HG02885 (cell line): ENCODE results near the gene GSTM2.
"Not testable (repeated sequence)": the region's sequence is repeated elsewhere in the genome, so short reads cannot be mapped to it uniquely, and the experiment has no call there.

Source experiments
- ATAC-seq: cut with Tn5 transposase; IDR thresholded peaks from one replicate; pipeline ENCODE4 v1.9.1; 2021; ENCODE audit warnings: mild to moderate bottlenecking; ENCODE audit not compliant: unreplicated experiment, poor library complexity

GSTM2 gene

GRCh38 chr1:109643385-109644230 lies 24.2 kb upstream of the GSTM2 start:
- ATAC-seq = peak; percentile 88

- ATAC-seq = no peak
These were observed 23.2 kb upstream of the GSTM2 start for GRCh38 chr1:109644670-109645069.

DNA sequence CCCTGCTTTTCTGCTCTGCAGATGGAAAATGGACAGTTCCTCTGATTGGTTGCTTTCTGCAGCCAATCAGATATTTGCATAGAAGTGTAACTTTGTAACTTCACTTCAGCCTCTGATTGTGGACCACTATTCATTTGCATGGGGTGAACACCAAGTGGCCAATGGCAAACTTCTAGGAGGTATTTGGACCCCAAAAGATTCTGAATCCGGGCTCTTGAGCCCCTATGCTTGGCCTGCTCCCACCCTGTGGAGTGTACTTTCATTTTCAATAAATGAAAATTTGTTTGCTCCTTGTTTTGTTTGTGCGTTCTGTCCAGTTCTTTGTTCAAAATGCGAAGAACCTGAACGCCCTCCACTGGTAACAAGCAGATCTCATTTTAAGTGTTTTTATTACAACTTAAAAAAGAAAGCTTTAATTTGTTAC lies 18.4 kb upstream of the GSTM2 start:
- no peak for ATAC-seq

DNA sequence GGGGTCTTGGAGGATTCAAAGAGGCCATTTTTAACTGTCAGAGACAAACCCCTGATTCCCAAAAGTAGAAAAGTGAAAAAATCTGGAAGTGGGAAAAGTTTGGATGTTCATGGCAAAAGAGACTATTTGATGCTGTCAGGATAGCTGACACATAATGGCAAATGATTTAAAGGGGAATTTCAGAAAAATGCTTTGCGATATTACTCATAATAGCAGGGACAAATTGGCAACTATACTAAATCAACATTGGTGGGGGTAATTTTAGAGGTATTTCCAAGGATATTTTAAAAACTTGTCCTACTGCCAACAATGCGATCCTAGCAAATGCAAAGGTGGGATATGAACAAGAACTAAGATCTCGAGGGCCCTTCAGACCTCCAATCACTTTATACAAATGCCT lies 17.2 kb upstream of the GSTM2 start:
- ATAC-seq = no peak

DNA sequence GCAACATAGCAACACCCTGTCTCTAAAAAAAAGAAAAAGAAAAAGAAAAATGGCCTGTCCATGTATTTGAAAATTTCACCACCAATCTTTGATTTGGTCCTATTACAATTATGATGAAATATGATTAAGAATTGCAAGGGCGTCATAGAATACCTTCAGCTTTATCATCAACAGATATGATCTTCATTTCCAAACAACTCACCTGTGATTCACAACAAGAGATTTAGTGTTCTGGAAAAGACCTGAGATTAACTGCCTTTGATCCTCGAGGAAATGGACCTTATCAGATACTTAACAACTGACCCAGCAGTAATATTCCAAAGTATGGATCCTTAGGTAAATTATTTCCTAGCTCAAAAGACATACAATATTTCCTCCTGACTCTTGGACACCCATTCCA lies 15.5 kb upstream of the GSTM2 start:
- ATAC-seq = no peak

- no peak for ATAC-seq
These were observed 14.6 kb upstream of the GSTM2 start for GRCh38 chr1:109653306-109653705.

DNA sequence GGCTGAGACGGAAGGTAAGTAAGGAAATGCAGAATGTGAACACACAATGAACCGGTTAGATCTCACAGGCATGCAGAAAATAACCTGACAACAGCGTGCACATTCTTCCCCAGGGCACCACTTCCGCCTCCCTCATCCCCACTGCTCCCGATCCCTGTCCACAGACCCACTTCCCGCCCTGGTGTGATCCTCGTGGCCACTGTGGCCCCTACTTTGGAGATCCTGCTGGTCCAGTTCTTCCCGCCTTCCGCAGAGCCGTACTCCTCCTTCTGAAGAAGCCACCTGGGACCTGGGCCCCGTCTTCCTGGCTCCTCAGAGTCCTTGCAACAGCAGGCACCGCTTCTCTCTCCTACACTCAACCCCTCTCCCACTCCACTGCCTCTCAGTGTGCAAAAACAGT lies 13.3 kb upstream of the GSTM2 start:
- ATAC-seq = no peak

- peak; percentile 94 for ATAC-seq
These were observed 12.0 kb upstream of the GSTM2 start, which contains the start of gene GSTM4 for GRCh38 chr1:109655615-109656519. Gene GSTM4 (plus strand): TSS chr1:109656099. CDS start chr1:109656390, 291 bp downstream.

- no peak for ATAC-seq
These were observed 10.5 kb upstream of the GSTM2 start for GRCh38 chr1:109657395-109657794.

DNA sequence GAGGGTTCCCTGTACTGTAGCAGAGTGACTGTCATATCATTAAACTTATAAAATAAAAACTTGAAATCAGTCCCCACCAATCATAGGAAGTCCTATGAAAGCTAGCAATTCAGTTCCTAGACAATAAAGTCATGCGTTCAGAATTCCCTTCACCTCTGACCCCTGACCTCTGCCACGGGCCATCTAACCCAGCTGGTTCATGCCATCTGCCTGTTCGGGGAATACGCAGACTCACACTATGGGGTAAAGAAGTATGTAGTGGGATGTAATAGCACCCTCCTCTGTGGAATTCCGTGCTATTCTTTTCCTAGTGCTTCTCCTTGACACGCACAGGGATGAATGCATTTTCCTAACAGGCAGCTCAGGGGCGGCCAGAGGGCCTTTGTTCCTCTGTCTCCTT lies 9.9 kb upstream of the GSTM2 start:
- ATAC-seq = no peak

DNA sequence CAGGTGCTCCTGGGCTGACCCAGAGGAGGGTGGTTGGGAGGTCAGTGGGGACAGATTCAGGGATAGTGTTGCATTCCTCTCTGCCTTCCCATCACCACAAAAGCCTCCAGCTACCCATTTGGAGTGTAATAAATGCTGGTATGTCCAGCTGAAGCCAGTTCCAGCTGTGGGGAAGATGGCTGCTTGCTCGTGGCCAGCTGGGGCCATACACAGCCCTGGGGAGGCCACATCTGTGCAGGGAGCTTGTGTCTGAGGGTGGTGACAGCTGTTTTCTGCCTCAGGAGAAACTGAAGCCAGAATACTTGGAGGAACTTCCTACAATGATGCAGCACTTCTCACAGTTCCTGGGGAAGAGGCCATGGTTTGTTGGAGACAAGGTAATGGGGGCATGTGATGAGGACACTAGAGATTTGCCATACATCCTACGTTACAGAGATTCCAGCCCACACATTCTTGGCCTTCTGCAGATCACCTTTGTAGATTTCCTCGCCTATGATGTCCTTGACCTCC lies 9.3 kb upstream of the GSTM2 start:
- ATAC-seq = no peak

DNA sequence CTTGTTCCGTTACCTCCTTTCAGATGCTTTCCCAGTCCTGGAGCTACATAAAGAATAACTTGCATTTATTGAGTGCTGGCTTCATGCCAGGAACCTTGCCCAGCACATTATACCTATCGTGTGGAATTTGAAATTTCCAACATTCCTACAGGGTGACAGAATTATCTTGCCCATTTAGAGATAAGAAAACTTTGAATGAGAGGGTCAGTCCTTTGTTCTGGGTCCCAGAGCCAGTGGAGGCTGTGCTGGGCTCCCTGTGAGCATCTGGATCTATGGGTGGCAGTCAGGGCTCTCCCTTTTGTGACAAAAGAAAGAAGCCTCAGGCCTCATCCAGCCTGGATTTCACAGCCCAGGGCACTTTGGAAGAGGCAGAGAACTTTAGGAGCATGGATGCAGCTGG lies 8.7 kb upstream of the GSTM2 start:
- ATAC-seq = no peak

GRCh38 chr1:109659997-109660690 lies 7.7 kb upstream of the GSTM2 start:
- ATAC-seq = no peak

- ATAC-seq = not testable (repeated sequence)
These were observed 7.2 kb upstream of the GSTM2 start for GRCh38 chr1:109660691-109661026.

DNA sequence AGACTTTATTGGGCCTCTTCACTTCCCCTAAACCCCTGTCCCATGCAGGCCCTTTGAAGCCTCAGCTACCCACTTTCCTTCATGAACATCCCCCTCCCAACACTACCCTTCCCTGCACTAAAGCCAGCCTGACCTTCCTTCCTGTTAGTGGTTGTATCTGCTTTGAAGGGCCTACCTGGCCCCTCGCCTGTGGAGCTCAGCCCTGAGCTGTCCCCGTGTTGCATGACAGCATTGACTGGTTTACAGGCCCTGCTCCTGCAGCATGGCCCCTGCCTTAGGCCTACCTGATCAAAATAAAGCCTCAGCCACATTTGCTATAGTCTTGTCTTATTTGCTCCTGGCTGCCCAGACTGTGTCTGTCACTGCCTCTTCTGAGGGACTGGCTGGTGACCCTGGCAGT lies 6.5 kb upstream of the GSTM2 start:
- no peak for ATAC-seq

DNA sequence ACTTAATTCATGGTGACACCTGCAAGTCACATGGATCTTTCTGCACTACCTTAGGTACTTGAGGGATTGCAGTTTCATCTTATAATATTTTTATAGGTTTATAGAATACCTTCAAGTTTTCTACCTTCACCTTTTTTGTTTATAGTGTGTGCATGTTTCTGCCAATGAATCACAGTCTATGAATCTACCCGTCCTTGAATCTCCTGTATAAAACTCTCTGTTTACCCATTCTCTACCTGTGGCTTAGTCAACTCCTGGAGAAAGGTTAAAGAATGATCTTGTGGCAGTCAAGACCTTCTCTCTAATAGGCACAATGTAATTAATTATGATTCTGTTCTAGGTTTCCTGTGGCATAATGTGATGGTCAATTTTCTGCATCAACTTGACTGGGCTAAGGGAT lies 3.2 kb upstream of the GSTM2 start:
- no peak for ATAC-seq

DNA sequence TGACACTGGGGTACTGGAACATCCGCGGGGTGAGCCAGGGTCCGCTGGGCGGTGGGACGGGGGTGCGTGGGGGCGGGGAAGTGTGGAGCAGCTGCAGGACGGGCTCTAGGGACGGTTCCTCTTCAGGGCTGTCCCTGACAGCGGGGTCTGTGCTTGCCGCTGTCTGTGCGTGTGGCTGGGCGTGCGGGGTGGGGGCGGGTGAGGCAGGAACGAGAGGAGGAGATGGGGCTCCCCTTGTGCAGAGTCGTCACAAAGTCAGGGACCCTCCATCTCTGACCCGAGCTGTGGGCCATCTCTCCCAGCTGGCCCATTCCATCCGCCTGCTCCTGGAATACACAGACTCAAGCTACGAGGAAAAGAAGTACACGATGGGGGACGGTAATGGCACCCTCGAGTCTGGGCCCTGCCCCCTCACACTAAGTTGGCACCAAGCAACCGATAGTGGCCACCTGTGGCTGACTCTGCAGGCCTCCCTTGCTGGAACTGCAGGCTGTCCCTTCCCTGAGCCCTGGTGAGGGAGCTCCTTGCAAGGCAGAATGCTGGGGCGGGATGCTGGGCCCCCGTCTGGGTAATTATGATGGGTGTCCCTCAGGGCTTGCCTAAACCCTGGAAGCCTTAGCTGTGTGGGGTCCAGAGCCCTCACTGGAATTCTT lies 392 bp downstream of the GSTM2 start:
- ATAC-seq = no peak

DNA sequence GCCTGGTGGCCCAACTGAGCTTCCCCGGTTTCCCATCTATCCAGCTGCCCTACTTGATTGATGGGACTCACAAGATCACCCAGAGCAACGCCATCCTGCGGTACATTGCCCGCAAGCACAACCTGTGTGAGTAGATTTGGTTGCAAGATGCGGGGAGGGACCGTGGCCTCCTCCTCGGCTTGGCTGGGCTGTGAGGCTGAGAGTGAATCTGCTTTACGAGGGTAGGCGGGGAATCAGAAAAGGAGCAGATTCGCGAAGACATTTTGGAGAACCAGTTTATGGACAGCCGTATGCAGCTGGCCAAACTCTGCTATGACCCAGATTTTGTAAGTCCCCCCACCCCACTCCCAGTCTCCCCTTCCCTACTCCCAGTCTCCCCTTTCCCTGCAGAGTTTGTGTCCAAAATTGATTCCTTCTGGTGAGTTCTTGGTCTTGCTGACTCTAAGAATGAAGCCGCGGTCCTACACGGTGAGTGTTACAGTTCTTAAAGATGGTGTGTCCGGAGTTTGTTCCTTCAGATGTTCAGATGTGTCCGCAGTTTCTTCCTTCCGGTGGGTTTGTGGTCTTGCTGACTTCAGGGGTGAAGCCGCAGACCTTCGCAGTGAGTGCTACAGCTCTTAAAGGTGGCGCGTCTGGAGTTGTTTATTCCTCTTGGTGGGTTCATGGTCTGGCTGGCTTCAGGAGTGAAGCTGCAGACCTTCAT lies 1.5 kb downstream of the GSTM2 start:
- no peak for ATAC-seq

DNA sequence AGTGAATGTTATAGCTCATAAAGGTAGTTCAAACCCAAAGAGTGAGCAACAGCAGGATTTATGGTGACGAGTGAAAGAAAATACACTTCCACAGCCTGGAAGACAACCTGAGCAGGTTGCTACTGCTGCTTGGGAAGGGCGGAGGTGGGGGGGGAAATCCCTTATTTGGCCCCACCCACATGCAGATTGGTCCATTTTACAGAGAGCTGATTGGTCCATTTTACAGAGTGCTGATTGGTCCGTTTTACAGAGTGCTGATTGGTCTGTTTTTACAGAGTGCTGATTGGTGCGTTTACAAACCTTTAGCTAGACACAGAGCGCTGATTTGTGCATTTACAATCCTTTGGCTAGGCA lies 2.1 kb downstream of the GSTM2 start:
- ATAC-seq = not testable (repeated sequence)

- ATAC-seq = no peak
These were observed 3.2 kb downstream of the GSTM2 start for GRCh38 chr1:109671067-109671466.
